Transverse colon (tissue), 4 donors: Measurements from ENCODE around the gene ZNF618.

ENCODE experiments used
- POLR2AphosphoS5 ChIP-seq, 3 donors: sonication (generic); formaldehyde crosslinking; IDR thresholded peaks; one replicate each; pipeline ENCODE4 v1.6.1; 2016; ENCODE audit warnings: antibody characterized with exemption in 3 of 3
- TF ChIP-seq, protein P1 (sequence below), 5 experiments: fragments of 200-600 bp in 3 of 5; fragments of 450-650 bp in 2 of 5; sonication (generic) in 3 of 5; IDR thresholded peaks; 1 replicate in 2 of 5; 2 replicates in 3 of 5; pipeline ENCODE4 v1.5.1; 2016 to 2017; ENCODE audit warnings: antibody characterized with exemption in 5 of 5, inconsistent platforms in 3 of 5, mild to moderate bottlenecking in 2 of 5, moderate library complexity in 1 of 5

DNA sequence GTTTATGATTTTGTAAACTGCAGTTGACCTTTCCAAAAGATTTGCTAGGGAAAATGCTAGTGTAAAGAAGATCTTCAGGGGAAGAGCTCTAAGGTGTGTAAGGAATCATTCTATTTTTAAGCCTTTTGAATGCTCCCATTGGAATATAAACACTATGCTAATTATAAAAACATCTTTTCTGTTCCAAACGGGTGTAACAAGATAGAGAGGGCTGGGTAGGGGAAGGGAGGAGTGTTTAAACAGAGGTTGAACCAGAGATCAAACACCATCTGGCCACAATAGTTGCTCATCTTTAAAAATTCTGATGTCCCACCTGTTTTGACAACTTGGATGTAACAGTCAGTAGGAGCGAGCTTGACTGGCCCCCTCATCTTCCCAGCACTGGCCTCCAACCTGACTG is 38.4 kb downstream of the ZNF618 start:
- TF ChIP-seq, protein P1, sequence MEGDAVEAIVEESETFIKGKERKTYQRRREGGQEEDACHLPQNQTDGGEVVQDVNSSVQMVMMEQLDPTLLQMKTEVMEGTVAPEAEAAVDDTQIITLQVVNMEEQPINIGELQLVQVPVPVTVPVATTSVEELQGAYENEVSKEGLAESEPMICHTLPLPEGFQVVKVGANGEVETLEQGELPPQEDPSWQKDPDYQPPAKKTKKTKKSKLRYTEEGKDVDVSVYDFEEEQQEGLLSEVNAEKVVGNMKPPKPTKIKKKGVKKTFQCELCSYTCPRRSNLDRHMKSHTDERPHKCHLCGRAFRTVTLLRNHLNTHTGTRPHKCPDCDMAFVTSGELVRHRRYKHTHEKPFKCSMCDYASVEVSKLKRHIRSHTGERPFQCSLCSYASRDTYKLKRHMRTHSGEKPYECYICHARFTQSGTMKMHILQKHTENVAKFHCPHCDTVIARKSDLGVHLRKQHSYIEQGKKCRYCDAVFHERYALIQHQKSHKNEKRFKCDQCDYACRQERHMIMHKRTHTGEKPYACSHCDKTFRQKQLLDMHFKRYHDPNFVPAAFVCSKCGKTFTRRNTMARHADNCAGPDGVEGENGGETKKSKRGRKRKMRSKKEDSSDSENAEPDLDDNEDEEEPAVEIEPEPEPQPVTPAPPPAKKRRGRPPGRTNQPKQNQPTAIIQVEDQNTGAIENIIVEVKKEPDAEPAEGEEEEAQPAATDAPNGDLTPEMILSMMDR (IDR thresholded peaks at IDR 0.05): no peak
- no peak for TF ChIP-seq POLR2AphosphoS5 (IDR thresholded peaks at IDR 0.05)
